HK-2 (cell line): ENCODE results near the gene BMP2.

Source experiments
- DNase-seq: peaks from one replicate; pipeline ENCODE4 v3.0.0-alpha.2; 2018; ENCODE audit not compliant: unreplicated experiment

BMP2 gene

DNA sequence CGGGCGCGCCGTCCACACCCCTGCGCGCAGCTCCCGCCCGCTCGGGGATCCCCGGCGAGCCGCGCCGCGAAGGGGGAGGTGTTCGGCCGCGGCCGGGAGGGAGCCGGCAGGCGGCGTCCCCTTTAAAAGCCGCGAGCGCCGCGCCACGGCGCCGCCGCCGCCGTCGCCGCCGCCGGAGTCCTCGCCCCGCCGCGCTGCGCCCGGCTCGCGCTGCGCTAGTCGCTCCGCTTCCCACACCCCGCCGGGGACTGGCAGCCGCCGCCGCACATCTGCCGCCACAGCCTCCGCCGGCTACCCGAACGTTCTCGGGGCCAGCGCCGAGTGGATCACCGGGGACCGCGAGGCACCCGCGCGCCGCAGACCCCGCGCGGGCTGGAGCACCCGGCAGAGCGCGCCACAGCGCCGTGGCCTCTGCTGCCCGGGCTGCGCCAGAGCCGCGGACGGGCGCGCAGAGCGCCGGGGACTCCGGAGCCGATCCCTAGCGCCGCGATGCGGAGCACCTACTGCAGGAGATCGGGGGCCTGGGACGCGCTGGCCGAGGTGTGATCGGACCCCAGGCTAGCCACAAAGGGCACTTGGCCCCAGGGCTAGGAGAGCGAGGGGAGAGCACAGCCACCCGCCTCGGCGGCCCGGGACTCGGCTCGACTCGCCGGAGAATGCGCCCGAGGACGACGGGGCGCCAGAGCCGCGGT is at the start of gene BMP2:
TSS of gene BMP2 (plus strand) at position 151 of the 692 bp plus-strand sequence. CDS start 2,441 bp downstream, outside the sequence.
- peak; percentile 68 for DNase-seq

- DNase-seq: peak; percentile 90
Observed at GRCh38 chr20:6718662-6719368, 48.7 kb upstream of the BMP2 start.

DNA sequence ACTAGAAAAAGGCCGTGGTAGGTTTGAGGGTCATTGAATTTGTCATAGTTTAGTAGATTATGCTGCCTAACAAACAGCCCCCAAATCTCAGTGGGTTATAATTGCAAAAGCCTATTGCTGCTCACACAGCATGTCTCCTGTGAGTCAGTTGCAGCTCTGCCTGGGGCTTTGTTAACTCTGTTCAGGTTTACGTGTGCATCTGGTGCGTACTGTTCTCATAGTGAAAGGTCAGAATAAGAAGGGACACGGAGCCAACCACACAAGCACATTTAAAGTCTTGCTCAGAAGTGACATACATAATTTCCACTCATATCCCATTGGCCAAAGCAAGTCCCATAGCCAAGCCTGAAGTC is 48.1 kb upstream of the BMP2 start:
- no peak for DNase-seq

DNA sequence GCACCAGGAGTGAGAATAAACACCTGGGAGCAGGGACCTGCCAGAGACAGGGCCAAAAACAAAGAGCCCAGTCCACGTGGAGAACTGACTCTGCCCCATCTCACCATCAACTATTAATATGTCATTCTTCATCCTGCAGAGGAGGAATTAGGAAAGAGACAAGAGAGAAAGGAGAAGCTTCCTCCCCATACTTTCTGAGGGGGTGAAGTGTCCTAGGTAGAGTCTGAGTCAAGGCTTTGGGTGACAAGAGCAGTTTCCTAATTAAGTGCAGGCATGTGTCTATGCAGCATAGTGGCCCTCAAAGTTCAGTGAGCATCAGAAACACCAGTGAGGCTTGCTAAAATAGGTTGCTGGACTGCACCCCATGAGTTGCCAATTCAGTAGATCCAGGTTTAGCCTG is 40.7 kb upstream of the BMP2 start:
- DNase-seq: no peak

GRCh38 chr20:6730672-6731328 is 36.7 kb upstream of the BMP2 start:
- DNase-seq: no peak

- DNase-seq: no peak
Observed at GRCh38 chr20:6732001-6732447, 35.5 kb upstream of the BMP2 start.

DNA sequence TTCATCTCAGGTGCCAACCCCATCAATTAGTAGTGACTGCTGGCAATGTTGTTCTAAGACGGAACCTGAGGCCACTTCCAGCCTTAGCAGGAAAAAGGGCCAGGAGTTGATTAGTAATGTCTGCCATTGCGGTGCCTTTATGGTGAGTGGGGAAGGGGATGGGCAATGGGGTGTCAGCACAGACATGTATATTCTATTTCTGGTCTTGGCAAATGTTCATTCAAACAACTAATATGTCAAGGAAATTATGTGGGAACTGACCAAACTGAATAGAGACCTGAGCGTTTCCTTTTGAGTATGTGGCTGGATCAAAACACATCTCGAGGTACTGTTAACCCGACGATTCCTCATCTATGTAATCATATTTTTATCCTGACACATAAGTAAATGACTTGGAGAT is 34.6 kb upstream of the BMP2 start:
- no peak for DNase-seq

DNA sequence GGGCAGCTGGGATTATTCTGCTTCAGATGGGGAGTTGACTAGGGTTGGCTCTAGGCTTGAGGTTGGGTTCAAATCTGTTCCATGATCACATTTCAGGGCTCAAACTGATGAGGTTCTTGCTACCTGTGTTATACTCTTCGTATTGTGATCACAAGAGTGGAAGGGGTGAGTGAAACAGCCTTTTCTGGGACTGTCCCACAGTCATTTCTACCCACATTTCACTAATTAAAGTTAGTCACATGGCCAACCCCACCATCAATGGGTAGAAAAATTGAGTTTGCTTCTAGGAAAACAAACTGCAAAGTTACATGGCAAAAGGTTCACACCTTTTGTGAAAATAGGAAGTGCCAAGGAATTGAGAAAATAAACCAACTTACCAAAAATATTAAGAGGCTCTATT is 33.5 kb upstream of the BMP2 start:
- no peak for DNase-seq

- no peak for DNase-seq
Observed at GRCh38 chr20:6735942-6736845, 31.3 kb upstream of the BMP2 start.

- DNase-seq: no peak
Observed at GRCh38 chr20:6739406-6739805, 28.1 kb upstream of the BMP2 start.

DNA sequence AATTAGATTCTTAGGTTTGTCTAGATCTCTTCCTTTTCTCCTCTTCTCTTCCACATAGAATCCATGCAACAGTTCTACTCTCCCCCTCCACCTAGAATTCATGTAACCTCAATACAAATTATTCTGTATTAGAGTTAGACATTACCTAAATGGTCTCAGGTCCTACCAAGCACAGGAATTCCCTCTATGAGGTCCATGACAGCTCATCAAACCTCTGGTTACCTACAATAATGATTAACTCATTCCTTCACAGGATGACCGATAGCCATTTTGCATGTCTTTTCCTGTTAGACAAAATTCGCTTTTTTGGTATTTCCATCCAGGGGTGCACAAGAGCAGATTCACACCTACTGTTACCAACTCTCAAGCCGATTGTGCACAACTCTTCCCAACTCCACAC is 27.4 kb upstream of the BMP2 start:
- peak; percentile 18 for DNase-seq

DNA sequence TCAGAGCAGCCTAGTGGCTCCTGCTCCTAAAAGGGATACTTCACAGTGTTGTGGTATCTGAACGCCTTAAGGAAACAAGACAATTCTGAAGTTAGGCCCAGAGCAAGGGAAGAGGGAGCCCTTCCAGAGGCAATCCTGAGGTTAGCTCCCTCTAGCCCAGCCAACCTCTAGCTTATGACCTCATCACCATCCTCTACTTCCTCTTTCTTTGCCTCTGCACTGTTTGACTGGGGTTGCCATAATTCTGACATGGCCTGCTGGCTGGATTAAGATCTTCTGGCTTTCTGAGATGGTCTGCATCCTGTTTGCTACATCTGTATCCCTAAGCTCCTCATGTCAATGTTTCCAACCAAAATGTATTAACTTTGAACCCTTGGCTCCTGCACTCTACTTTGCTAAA is 23.3 kb upstream of the BMP2 start:
- no peak for DNase-seq

GRCh38 chr20:6744805-6745204 is 22.7 kb upstream of the BMP2 start:
- DNase-seq: no peak

DNA sequence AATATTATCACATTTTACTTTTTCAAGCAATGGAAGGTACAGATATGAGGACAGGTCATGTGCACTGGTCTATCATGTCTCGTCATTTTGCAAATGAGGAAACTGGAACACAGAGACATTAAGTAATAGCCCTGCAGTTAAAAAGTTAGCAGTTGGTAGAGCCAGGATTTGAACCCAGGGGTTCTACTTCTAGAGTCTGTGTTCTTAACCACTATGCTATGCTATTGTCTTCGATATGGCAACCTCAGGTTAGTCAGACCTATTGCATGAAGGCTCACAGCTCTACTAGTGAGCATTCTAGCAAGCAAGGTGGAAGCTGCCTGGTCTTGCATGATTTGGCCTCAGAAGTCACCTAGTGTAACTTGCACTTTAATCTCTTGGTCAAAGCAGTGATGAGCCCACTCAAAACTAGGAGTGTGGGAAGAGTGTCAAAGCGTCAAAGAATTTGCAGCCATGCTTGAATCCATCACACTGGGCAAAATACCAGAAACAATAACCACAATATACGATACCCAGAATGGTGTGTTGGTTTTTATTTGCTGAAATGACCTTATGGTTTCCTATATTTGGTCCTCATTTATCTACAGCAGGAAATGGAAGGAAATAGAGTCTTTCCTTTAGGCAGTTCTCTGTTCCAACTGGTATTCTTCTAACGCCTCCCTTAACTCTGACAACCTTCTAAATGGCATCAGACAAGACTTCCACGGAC is 20.4 kb upstream of the BMP2 start:
- peak; percentile 32 for DNase-seq

DNA sequence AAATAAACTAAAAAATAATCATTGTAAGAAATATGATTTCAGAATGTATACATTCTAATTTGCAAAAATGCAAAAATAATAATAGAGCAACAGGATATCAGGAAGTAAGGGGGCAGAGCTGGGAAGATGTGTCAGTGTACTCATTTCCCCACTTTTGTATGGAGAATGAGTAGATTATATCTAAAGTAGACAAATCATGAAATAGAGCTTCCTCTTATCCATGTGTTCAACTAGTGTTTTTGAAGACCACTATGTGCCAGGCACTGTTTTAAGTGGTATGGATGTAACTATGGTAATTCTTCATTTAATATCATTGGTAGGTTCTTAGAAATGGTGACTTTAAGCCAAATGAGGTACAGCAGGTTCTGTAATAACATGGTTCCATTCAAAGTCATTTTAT is 17.0 kb upstream of the BMP2 start:
- no peak for DNase-seq

DNA sequence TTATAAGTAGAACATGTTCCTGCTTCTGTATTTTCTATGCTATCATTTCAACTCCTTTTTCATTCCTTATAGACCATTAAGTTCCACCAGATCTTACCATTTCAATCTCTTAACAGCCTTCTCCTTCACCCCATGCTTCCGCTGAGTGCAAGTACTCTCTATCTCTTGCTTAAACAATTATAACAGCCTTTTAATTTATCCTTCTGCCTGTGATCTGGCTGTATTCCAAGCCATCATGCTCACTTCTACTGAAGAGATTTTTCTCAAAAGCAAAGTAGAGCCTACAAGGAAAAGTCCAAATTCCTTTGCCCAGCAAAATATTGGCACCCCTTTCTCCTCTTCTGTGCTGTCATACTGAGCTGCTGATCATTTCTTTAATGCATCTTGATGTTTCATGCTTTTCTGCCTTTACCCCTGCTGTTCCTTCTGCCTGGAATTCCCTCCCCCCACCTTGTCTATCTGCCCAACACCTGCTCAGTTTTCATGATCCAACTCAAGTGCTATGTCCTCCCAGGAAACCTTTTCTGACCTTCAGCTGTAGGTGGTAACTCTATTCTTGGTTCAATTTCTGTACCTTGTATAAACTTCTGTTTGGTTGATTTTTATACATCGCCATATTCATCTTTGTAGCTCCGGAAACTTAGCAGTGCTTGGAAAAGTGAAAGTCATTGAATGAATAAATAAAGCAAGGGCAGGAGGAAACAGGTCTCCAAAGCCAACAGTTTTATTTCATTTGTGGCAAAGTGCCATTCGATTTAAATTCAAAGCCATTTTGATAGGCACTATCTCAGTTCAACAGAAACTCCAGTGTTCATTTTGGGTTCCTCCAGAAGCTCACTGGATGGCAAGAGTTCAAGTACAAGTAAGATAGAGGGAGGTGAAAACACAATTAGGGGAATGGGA is 10.5 kb upstream of the BMP2 start:
- DNase-seq: no peak

- no peak for DNase-seq
Observed at GRCh38 chr20:6764619-6765018, 2.9 kb upstream of the BMP2 start.

- peak; percentile 22 for DNase-seq
Observed at GRCh38 chr20:6765469-6766058, 1.9 kb upstream of the BMP2 start.

GRCh38 chr20:6766433-6766832 is 1.1 kb upstream of the BMP2 start:
- no peak for DNase-seq

DNA sequence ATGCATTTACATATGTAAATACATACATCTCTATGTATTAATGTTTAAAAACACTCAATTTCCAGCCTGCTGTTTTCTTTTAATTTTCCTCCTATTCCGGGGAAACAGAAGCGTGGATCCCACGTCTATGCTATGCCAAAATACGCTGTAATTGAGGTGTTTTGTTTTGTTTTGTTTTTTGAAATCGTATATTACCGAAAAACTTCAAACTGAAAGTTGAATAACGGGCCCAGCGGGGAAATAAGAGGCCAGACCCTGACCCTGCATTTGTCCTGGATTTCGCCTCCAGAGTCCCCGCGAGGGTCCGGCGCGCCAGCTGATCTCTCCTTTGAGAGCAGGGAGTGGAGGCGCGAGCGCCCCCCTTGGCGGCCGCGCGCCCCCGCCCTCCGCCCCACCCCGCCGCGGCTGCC is 355 bp upstream of the BMP2 start:
- no peak for DNase-seq
